Midbrain (tissue), 1 donor: ENCODE results near the gene USP34.
"Not testable (repeated sequence)": the region's sequence is repeated elsewhere in the genome, so short reads cannot be mapped to it uniquely, and the experiment has no call there.

Experiments used
- DNase-seq: peaks from one replicate; lab custom pipeline; 2025; lab: John Stamatoyannopoulos, UW

The USP34 gene

DNA sequence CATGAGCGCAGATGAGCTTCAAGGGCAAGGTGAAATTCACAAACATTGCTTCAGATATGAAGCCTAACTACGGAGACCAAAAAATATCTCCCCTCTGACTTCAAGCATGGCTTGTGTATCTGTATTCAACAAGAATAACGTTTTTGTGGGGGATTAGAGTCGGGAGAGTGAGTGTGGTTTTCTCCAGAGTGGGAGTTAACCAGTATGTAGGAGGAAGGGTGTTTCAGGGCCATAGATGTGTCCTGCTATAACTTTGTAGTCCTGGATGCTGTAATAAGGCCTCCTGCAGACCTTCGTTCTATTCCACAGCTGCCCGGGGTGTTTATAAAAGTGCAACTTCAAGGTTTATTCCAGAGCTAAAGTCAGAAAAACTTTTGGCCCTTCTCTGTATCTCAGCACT, 321.8 kb downstream of the USP34 start:
- no peak for DNase-seq

DNA sequence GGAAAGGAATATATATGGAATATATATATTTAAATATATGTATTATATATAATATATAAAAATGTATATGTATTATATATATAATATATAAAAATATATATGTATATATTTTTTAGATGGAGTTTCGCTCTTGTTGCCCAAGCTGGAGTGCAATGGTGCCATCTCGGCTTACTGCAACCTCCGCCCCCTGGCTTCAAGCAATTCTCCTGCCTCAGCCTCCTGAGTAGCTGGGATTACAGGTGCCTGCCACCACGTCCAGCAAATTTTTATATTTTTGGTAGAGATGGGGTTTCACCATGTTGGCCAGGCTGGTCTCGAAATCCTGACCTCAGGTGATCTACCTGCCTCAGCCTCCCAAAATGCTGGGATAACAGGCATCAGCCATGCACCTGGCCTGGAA, 322.8 kb downstream of the USP34 start:
- DNase-seq = not testable (repeated sequence)

DNA sequence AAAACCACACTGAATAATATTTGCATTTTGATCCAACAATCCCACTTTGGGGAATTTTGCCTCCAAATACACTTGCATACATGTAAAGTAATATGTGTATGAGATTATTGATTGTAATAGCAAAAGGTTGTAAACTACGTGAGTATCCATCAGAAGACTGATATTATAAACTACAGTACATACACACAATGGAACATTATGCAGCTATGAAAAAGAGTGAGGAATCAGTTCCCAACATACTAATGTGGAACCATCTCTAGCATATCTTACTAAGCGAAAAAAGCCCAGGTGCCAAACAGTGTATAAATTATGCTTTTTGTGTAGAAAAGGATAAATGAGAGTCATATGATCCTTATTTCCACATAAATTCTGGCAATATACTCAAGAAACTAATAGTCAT, 324.9 kb downstream of the USP34 start:
- DNase-seq = no peak

DNA sequence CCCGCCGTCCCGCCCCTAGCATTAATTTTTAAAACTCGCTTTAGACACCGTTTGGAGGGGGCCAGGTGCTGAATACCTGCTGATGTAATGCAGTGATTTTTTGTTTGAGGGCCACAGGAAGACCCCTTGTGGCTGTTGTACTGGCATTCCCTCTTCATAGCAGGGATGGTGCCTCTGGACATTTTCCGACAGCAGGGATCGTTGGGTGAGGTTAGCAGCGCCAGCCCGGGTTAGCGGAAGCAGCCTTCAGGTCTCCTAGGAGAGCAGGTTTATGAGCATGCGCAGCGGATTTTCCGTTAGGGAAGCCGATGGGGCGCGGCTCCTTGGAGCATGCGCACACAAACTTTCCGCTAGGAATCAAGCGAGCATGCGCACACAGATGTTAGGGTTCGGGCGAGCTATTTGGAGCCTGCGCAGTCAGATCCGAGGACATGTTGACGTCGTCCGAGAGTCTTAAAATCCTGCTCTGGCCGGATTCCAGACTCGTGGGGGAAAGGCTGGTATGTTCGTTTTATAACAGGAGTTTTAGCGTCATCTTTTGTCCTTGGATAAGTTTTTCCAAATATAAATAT, 326.1 kb downstream of the USP34 start:
- peak; percentile 94 for DNase-seq

DNA sequence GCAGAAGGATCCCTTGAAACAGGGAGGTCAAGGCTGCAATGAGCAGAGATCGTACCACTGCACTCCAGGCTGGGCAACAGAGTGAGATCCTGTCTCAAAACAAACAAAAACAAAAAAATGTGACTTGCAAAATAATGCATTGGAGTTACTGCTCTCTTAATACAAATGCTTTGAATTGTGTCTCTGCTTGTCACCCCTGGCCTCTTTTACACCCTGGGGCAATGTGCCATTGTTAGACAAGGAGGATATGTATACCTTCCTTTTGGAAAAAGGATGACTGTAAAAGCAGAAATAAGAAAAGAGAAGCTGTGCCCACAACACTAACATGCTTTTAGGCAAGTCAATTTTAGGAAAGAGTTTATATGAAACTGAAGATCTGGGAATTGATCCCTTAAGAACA, 329.7 kb downstream of the USP34 start:
- DNase-seq = no peak

DNA sequence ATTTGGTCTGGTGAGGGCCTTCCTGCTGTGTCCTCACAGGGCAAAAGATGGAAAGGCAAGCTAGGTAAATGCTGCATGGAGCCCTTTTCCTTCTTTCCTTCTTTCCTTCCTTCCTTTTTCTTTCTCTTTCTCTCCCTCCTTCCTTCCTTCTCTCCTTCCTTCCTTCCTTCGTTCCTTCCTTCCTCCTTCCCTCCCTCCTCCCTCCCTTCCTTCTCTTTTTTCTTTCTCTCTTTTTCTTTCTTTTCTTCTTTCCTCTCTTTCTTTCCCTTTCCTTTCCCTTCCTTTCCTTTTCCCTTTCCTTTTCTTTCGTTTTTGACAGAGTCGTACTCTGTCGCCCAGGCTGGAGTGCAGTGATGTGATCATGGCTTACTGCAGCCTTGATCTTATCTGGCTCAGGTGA, 332.0 kb downstream of the USP34 start:
- no peak for DNase-seq
